WTC11 (cell line): ENCODE measurements around the gene FGFR2. TPM values are rescaled to one million over a fixed set of nuclear protein-coding genes. Genes with fewer than 3 reads are reported as not detected.

Source experiments
- ATAC-seq: fragments of 200-7000 bp; cut with Tn5 transposase; 2 replicates; pipeline ENCODE4 v1.10.0; 2021; ENCODE audit warnings: mild to moderate bottlenecking, moderate library complexity
- CTCF ChIA-PET: fragments of 300-600 bp; sonication (Branson Sonifier 250); formaldehyde crosslinking; loops from one replicate; lab custom pipeline; 2021; ENCODE audit warnings: antibody characterized with exemption; lab: Charles Lee
- POLR2A ChIA-PET: fragments of 350-600 bp; sonication (Branson Sonifier 250); formaldehyde crosslinking; loops from one replicate; lab custom pipeline; 2021; ENCODE audit warnings: antibody characterized with exemption; lab: Charles Lee
- DNase-seq: peaks from one replicate; pipeline ENCODE4 v3.0.0; 2021; ENCODE audit warnings: low spot score
- H3K27ac Mint-ChIP-seq: 2 replicates; pipeline ENCODE4 v1.8.0; 2021; ENCODE audit warnings: mixed read lengths
- H3K27me3 Mint-ChIP-seq: 2 replicates; pipeline ENCODE4 v1.8.0; 2021; ENCODE audit warnings: low read depth, mild to moderate bottlenecking, moderate library complexity, mixed read lengths
- H3K36me3 Mint-ChIP-seq: 2 replicates; pipeline ENCODE4 v1.8.0; 2021; ENCODE audit warnings: mixed read lengths
- H3K4me1 Mint-ChIP-seq: 2 replicates; pipeline ENCODE4 v1.8.0; 2022; ENCODE audit warnings: mixed read lengths
- H3K4me3 Mint-ChIP-seq: 2 replicates; pipeline ENCODE4 v1.8.0; 2021; ENCODE audit warnings: mild to moderate bottlenecking, moderate library complexity, mixed read lengths
- H3K9me3 Mint-ChIP-seq: 2 replicates; pipeline ENCODE4 v1.8.0; 2021; ENCODE audit warnings: mixed read lengths
- CDX4 ChIP-seq: fragments of 250-450 bp; sonication (Bioruptor Pico); IDR thresholded peaks from 2 replicates; pipeline ENCODE4 v1.9.0; 2021; ENCODE audit warnings: moderate library complexity, mild to moderate bottlenecking, inconsistent platforms, borderline replicate concordance
- CREB1 ChIP-seq: sonication (generic); formaldehyde crosslinking; IDR thresholded peaks from 2 replicates; pipeline ENCODE4 v1.8.0; 2023; ENCODE audit warnings: mild to moderate bottlenecking, missing genetic modification reagents
- CTCF ChIP-seq: fragments of 200-600 bp; IDR thresholded peaks from 2 replicates; pipeline ENCODE4 v1.8.0; 2022; ENCODE audit warnings: antibody characterized with exemption
- EMX1 ChIP-seq: fragments of 250-450 bp; sonication (Bioruptor Pico); IDR thresholded peaks from 2 replicates; pipeline ENCODE4 v1.8.0; 2021; ENCODE audit warnings: mild to moderate bottlenecking
- ETV6 ChIP-seq: sonication (generic); formaldehyde crosslinking; IDR thresholded peaks from 2 replicates; pipeline ENCODE4 v1.8.1; 2022; ENCODE audit warnings: mild to moderate bottlenecking, missing genetic modification reagents
- FOXJ3 ChIP-seq: sonication (generic); formaldehyde crosslinking; IDR thresholded peaks from 2 replicates; pipeline ENCODE4 v1.9.0; 2021; ENCODE audit warnings: missing genetic modification reagents, mild to moderate bottlenecking, borderline replicate concordance
- GTF2I ChIP-seq: fragments of 250-450 bp; sonication (Bioruptor Pico); conservative IDR thresholded peaks from 2 replicates; pipeline ENCODE4 v1.4.0; 2021; ENCODE audit warnings: mild to moderate bottlenecking
- JUN ChIP-seq: sonication (generic); formaldehyde crosslinking; IDR thresholded peaks from 2 replicates; pipeline ENCODE4 v1.8.0; 2023; ENCODE audit warnings: mild to moderate bottlenecking, missing genetic modification reagents
- KAT7 ChIP-seq: sonication (generic); formaldehyde crosslinking; IDR thresholded peaks from 2 replicates; pipeline ENCODE4 v1.8.1; 2023; ENCODE audit warnings: missing genetic modification reagents, mild to moderate bottlenecking, borderline replicate concordance
- RORB ChIP-seq: fragments of 250-450 bp; sonication (Bioruptor Pico); IDR thresholded peaks from 2 replicates; pipeline ENCODE4 v1.9.0; 2021; ENCODE audit warnings: mild to moderate bottlenecking
- ZNF219 ChIP-seq: sonication (generic); formaldehyde crosslinking; IDR thresholded peaks from 2 replicates; pipeline ENCODE4 v1.8.0; 2023; ENCODE audit warnings: missing genetic modification reagents, mild to moderate bottlenecking, borderline replicate concordance
- ZNF263 ChIP-seq: sonication (generic); formaldehyde crosslinking; IDR thresholded peaks from 2 replicates; pipeline ENCODE4 v1.8.1; 2022; ENCODE audit warnings: low read depth, mild to moderate bottlenecking, moderate library complexity, missing genetic modification reagents
- ZNF396 ChIP-seq: fragments of 250-450 bp; sonication (Bioruptor Pico); IDR thresholded peaks from 2 replicates; pipeline ENCODE4 v1.8.0; 2021; ENCODE audit warnings: mild to moderate bottlenecking, moderate library complexity, borderline replicate concordance
- ZNF423 ChIP-seq: fragments of 250-450 bp; sonication (Bioruptor Pico); IDR thresholded peaks from 2 replicates; pipeline ENCODE4 v2.1.2; 2022; ENCODE audit warnings: mild to moderate bottlenecking, moderate library complexity
- ZSCAN18 ChIP-seq: fragments of 250-450 bp; sonication (Bioruptor Pico); IDR thresholded peaks from 2 replicates; pipeline ENCODE4 v2.1.2; 2022; ENCODE audit warnings: mild to moderate bottlenecking, moderate library complexity
- total RNA-seq: library from RNA; stranded (reverse); gene quantifications from 3 replicates; pipeline ENCODE4 v1.2.3, GENCODE V29; 2021
- TF ChIP-seq, protein P1 (sequence below): sonication (generic); formaldehyde crosslinking; IDR thresholded peaks from 2 replicates; pipeline ENCODE4 v1.8.1; 2022; ENCODE audit warnings: mild to moderate bottlenecking, missing genetic modification reagents, moderate library complexity, borderline replicate concordance
- TF ChIP-seq, protein P2 (sequence below): sonication (generic); formaldehyde crosslinking; IDR thresholded peaks from 2 replicates; pipeline ENCODE4 v1.8.1; 2023; ENCODE audit warnings: mild to moderate bottlenecking, missing genetic modification reagents
- TF ChIP-seq, protein P3 (sequence below): sonication (generic); formaldehyde crosslinking; IDR thresholded peaks from 2 replicates; pipeline ENCODE4 v1.8.1; 2023; ENCODE audit warnings: mild to moderate bottlenecking, moderate library complexity, missing genetic modification reagents
- TF ChIP-seq, protein P4 (sequence below): sonication (generic); formaldehyde crosslinking; IDR thresholded peaks from 2 replicates; pipeline ENCODE4 v1.8.0; 2022; ENCODE audit warnings: mild to moderate bottlenecking, missing genetic modification reagents

Gene FGFR2
- total RNA-seq, 1 experiment from 2014 or later: 95.0 TPM

DNA sequence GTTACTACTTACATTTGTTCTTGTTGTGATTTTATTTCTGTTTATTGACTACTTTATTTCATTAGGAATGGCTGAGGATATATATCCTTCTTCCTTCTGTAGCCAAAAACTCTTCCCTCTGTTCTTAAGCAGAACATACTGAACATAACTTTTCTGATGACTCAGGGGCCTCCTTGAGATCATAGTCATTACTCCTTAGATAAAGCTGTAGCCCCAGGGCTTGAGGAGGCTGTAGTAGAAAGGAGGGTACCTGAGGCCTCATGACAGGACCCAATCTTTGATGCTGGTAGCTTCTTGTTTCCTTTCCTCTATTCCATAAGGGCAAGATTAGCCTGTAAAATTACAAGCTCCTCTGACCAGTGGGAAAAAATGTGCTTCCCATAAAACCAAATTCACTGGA is 41.2 kb upstream of the FGFR2 start:
- ChIA-PET POLR2A (no interaction called here), CTCF (interaction anchor here (2.0 kb wide), 1 partner anchor 24 kb away, joined by 7 read pairs; no protein-coding TSS in a partner anchor)
- DNase-seq: no peak
- no peak for TF ChIP-seq CTCF
- TF ChIP-seq, protein P1, sequence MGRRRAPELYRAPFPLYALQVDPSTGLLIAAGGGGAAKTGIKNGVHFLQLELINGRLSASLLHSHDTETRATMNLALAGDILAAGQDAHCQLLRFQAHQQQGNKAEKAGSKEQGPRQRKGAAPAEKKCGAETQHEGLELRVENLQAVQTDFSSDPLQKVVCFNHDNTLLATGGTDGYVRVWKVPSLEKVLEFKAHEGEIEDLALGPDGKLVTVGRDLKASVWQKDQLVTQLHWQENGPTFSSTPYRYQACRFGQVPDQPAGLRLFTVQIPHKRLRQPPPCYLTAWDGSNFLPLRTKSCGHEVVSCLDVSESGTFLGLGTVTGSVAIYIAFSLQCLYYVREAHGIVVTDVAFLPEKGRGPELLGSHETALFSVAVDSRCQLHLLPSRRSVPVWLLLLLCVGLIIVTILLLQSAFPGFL: no peak
- H3K27ac Mint-ChIP-seq: no peak overlapping the region
- H3K27me3 Mint-ChIP-seq: peaks cover 3% of the 10 kb centered on the region; the same call in 1 of the 2 replicates
- H3K4me1 Mint-ChIP-seq: peaks cover 3% of the 10 kb centered on the region; the same call in 1 of the 2 replicates
- peaks cover 44% of the 10 kb centered on the region for H3K9me3 Mint-ChIP-seq
- H3K36me3 Mint-ChIP-seq: peaks cover 24% of the 10 kb centered on the region
- no peak overlapping the region for H3K4me3 Mint-ChIP-seq
- no peak for ATAC-seq

DNA sequence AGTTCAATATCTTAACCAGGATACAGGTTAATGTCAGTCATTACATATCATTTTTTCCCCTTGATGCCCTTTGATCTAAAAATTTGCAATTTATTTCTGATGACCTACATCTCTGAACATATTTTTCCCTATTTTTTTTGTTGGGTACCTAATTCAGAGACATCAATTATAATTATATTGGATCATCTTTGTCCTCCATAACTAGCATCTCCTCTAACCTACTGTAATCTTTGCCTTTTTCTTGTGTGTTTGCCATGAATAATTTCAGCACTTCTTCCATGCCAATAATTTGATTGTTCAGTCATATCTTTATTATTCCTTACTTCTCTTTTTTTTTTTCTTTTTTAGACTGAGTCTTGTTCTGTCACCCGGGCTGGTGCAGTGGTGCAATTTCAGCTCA is 39.2 kb upstream of the FGFR2 start:
- ChIA-PET POLR2A (no interaction called here), CTCF (no interaction called here)
- Mint-ChIP-seq H3K27me3 (peaks cover 3% of the 10 kb centered on the region; the same call in 1 of the 2 replicates), H3K9me3 (peaks cover 44% of the 10 kb centered on the region), H3K4me3 (no peak overlapping the region), H3K36me3 (peaks cover 24% of the 10 kb centered on the region), H3K27ac (no peak overlapping the region), H3K4me1 (peaks cover 4% of the 10 kb centered on the region)
- TF ChIP-seq CDX4 (CRISPR knock-in tag) (no peak), ZNF423 (no peak), EMX1 (no peak), ZNF263 (CRISPR knock-in tag) (no peak), GTF2I (CRISPR knock-in tag) (no peak), RORB (CRISPR knock-in tag) (no peak), CREB1 (CRISPR knock-in tag) (no peak), ZSCAN18 (CRISPR knock-in tag) (no peak), JUN (CRISPR knock-in tag) (no peak), ETV6 (CRISPR knock-in tag) (no peak), FOXJ3 (CRISPR knock-in tag) (no peak), ZNF219 (CRISPR knock-in tag) (no peak), ZNF396 (CRISPR knock-in tag) (no peak), KAT7 (CRISPR knock-in tag) (no peak)
- TF ChIP-seq, protein P2, sequence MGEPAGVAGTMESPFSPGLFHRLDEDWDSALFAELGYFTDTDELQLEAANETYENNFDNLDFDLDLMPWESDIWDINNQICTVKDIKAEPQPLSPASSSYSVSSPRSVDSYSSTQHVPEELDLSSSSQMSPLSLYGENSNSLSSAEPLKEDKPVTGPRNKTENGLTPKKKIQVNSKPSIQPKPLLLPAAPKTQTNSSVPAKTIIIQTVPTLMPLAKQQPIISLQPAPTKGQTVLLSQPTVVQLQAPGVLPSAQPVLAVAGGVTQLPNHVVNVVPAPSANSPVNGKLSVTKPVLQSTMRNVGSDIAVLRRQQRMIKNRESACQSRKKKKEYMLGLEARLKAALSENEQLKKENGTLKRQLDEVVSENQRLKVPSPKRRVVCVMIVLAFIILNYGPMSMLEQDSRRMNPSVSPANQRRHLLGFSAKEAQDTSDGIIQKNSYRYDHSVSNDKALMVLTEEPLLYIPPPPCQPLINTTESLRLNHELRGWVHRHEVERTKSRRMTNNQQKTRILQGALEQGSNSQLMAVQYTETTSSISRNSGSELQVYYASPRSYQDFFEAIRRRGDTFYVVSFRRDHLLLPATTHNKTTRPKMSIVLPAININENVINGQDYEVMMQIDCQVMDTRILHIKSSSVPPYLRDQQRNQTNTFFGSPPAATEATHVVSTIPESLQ (CRISPR knock-in tag): no peak
- TF ChIP-seq, protein P3, sequence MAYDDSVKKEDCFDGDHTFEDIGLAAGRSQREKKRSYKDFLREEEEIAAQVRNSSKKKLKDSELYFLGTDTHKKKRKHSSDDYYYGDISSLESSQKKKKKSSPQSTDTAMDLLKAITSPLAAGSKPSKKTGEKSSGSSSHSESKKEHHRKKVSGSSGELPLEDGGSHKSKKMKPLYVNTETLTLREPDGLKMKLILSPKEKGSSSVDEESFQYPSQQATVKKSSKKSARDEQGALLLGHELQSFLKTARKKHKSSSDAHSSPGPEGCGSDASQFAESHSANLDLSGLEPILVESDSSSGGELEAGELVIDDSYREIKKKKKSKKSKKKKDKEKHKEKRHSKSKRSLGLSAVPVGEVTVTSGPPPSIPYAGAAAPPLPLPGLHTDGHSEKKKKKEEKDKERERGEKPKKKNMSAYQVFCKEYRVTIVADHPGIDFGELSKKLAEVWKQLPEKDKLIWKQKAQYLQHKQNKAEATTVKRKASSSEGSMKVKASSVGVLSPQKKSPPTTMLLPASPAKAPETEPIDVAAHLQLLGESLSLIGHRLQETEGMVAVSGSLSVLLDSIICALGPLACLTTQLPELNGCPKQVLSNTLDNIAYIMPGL: no peak
- TF ChIP-seq, protein P4, sequence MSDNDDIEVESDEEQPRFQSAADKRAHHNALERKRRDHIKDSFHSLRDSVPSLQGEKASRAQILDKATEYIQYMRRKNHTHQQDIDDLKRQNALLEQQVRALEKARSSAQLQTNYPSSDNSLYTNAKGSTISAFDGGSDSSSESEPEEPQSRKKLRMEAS (CRISPR knock-in tag): no peak
- ATAC-seq: no peak
- no peak for DNase-seq
